GM04503 (cell line): Measurements from ENCODE around the gene CAPS.
"Not testable (repeated sequence)": the region's sequence is repeated elsewhere in the genome, so short reads cannot be mapped to it uniquely, and the experiment has no call there.

Experiments
- DNase-seq: peaks from one replicate; pipeline ENCODE4 v3.0.0-alpha.2; 2012; ENCODE audit warnings: low read depth

The CAPS gene

GRCh38 chr19:5957170-5957569 is 43.1 kb downstream of the CAPS start:
- DNase-seq = no peak

- DNase-seq = no peak
These were observed 44.2 kb downstream of the CAPS start for GRCh38 chr19:5958074-5958850.

- no peak for DNase-seq
These were observed 44.7 kb downstream of the CAPS start for GRCh38 chr19:5958851-5959122.

- no peak for DNase-seq
These were observed 45.4 kb downstream of the CAPS start for GRCh38 chr19:5959260-5960004.

GRCh38 chr19:5960005-5961001 is 46.2 kb downstream of the CAPS start:
- DNase-seq = no peak

GRCh38 chr19:5961641-5961968 is 47.6 kb downstream of the CAPS start:
- DNase-seq = not testable (repeated sequence)

- DNase-seq = no peak
These were observed 48.2 kb downstream of the CAPS start for GRCh38 chr19:5961969-5962945.

- not testable (repeated sequence) for DNase-seq
These were observed 49.2 kb downstream of the CAPS start for GRCh38 chr19:5963259-5963658.

- no peak for DNase-seq
These were observed 49.8 kb downstream of the CAPS start for GRCh38 chr19:5963855-5964254.

- no peak for DNase-seq
These were observed 50.9 kb downstream of the CAPS start for GRCh38 chr19:5964816-5965565.
